Spleen (tissue), 7 donors: Measurements from ENCODE around the gene CCDC117.

Experiments used
- POLR2A ChIP-seq, 3 donors: fragments of 450-650 bp; IDR thresholded peaks; one replicate each; pipeline ENCODE4 v1.5.1; 2017; ENCODE audit warnings: antibody characterized with exemption in 3 of 3, mild to moderate bottlenecking in 1 of 3
- POLR2AphosphoS5 ChIP-seq, 3 donors: sonication (generic); formaldehyde crosslinking; IDR thresholded peaks; one replicate each; pipeline ENCODE4 v1.5.1; 2017; ENCODE audit warnings: antibody characterized with exemption in 3 of 3
- TF ChIP-seq, protein P1 (sequence below), 11 experiments: fragments of 200-600 bp in 7 of 11; fragments of 450-650 bp in 4 of 11; sonication (generic) in 4 of 11; IDR thresholded peaks in 8 of 11; conservative IDR thresholded peaks in 3 of 11; 1 replicate in 7 of 11; 2 replicates in 4 of 11; pipeline versions ENCODE4 v1.4.0 to v1.8.0; 2016 to 2021; ENCODE audit warnings: antibody characterized with exemption in 11 of 11, inconsistent platforms in 4 of 11, mild to moderate bottlenecking in 1 of 11
- donor health status: DM: no; HTN: no; CAD: no; lungs with moderate emphysema.
- donor health status: DM: no; HTN: no; CAD: no.
- donor health status: DM: no; HTN: no; CAD: no.

DNA sequence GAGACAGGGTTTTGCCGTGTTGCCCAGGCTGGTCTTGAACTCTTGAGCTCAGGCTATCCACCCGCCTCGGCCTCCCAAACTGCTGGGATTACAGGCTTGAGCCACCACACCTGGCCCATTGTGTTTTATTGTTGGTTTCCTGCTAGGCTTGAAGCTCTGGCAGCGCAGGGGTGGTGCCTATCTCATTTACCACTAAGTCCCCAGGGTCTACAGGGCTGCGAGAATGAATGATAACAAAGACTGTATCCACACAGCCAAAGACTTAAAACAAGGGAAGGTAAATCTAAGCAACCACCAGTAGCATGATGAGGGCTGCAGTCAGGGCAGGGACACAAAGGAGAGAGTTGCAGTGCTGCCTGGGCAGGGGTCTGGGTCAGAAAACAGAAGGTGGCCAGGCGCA, 65.1 kb downstream of the CCDC117 start:
- TF ChIP-seq, protein P1, sequence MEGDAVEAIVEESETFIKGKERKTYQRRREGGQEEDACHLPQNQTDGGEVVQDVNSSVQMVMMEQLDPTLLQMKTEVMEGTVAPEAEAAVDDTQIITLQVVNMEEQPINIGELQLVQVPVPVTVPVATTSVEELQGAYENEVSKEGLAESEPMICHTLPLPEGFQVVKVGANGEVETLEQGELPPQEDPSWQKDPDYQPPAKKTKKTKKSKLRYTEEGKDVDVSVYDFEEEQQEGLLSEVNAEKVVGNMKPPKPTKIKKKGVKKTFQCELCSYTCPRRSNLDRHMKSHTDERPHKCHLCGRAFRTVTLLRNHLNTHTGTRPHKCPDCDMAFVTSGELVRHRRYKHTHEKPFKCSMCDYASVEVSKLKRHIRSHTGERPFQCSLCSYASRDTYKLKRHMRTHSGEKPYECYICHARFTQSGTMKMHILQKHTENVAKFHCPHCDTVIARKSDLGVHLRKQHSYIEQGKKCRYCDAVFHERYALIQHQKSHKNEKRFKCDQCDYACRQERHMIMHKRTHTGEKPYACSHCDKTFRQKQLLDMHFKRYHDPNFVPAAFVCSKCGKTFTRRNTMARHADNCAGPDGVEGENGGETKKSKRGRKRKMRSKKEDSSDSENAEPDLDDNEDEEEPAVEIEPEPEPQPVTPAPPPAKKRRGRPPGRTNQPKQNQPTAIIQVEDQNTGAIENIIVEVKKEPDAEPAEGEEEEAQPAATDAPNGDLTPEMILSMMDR (IDR thresholded peaks at IDR 0.05 in 8 of 11, conservative IDR thresholded peaks at IDR 0.05 in 3 of 11): no peak
- TF ChIP-seq POLR2AphosphoS5 (IDR thresholded peaks at IDR 0.05) (no peak), POLR2A (IDR thresholded peaks at IDR 0.05) (no peak)
